ENCODE results near the gene KRTAP19-1. TPM values are rescaled to one million over a fixed set of nuclear protein-coding genes. Genes with fewer than 3 reads are reported as not detected.

Gene KRTAP19-1
- total and polyA plus RNA-seq, 10 donors, result not detected

- Histone ChIP-seq H3K4me3 (no peak within 1 kb of the TSS), H3K9me3 (peaks cover 0 to 3% (median 0%) of the 10 kb centered on the region in 8 donors), H3K27me3 (replicated peaks in 1 of 7) (no peaks in the 10 kb centered on the region), H3K36me3 (no peaks in the 10 kb centered on the region), H3K4me1 (no peaks in the 10 kb centered on the region), H3K27ac (no peak within 1 kb of the TSS)
- WGBS, 5 donors, result 79 to 89% (median 81%) methylated on average over 6 of the region's 6 CpGs
- TF ChIP-seq CTCF (IDR thresholded peaks at IDR 0.05 in 8 of 11, conservative IDR thresholded peaks at IDR 0.05 in 3 of 11) (no peak), POLR2A (IDR thresholded peaks at IDR 0.05) (no peak), POLR2AphosphoS5 (IDR thresholded peaks at IDR 0.05) (no peak)
- DNase-seq, result no peak
- intact Hi-C loops (cut with DNase I; ENCODE audit: low total_unique reads), result no loop called here
These were observed 21.9 kb upstream of the KRTAP19-1 start, which contains the start of gene KRTAP19-5 for GRCh38 chr21:30502041-30502440. Gene KRTAP19-5 (minus strand): TSS chr21:30502141. CDS start chr21:30502090, 51 bp downstream.

- intact Hi-C loops (cut with DNase I; ENCODE audit: low total_unique reads), result no loop called here
- peaks cover 0 to 4% (median 0%) of the 10 kb centered on the region in 8 donors for H3K9me3 ChIP-seq
These were observed 16.9 kb upstream of the KRTAP19-1 start, which contains the start of gene KRTAP19-4 for GRCh38 chr21:30497065-30497464. Gene KRTAP19-4 (minus strand): TSS chr21:30497165. CDS start chr21:30497110, 55 bp downstream.

DNA sequence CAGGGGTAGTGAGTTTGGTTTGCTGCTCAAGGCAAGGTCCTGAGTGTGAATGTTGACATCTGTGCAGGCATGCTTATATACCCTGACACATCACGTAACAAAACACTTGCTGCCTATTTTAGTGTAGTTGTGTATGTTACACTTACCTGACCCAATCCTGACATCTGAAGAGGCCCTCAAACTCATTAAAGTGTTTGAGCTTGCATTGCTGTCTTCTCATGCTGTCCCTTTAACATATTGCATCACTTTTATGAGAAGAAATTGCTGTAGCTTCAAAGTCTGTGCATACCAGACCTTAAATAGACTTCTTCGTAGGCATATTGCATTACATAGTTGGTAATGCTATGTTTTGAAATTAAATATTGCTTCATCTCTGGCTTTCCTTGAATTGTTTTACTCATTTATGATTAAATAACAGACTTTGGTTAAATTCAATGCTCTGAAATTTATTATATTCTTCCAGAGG is 11.8 kb upstream of the KRTAP19-1 start, which contains the start of gene KRTAP19-3:
Gene KRTAP19-3 (minus strand): TSS at position 51 of the 466 bp plus-strand sequence. CDS start 56 bp downstream, outside the sequence.
- DNase-seq, result no peak
- H3K27ac ChIP-seq, result no peak within 1 kb of the TSS
- H3K9me3 ChIP-seq, result peaks cover 0 to 13% (median 2%) of the 10 kb centered on the region in 8 donors
- H3K27me3 ChIP-seq (replicated peaks in 1 of 7), result no peaks in the 10 kb centered on the region
- no peak within 1 kb of the TSS for H3K4me3 ChIP-seq
- H3K4me1 ChIP-seq, result no peaks in the 10 kb centered on the region
- intact Hi-C loops (cut with DNase I; ENCODE audit: low total_unique reads), result no loop called here
- no peaks in the 10 kb centered on the region for H3K36me3 ChIP-seq
- TF ChIP-seq POLR2A (IDR thresholded peaks at IDR 0.05), result no peak
- TF ChIP-seq POLR2AphosphoS5 (IDR thresholded peaks at IDR 0.05), result no peak
- no peak for TF ChIP-seq CTCF (IDR thresholded peaks at IDR 0.05 in 8 of 11, conservative IDR thresholded peaks at IDR 0.05 in 3 of 11)
- 66 to 83% (median 80%) methylated on average over 2 of the region's 2 CpGs for WGBS, 5 donors

More at GRCh38 chr21:30497065-30497464, 16.9 kb upstream of the KRTAP19-1 start, which contains the start of gene KRTAP19-4:
- Histone ChIP-seq H3K27ac (no peak within 1 kb of the TSS), H3K4me3 (no peak within 1 kb of the TSS), H3K36me3 (no peaks in the 10 kb centered on the region), H3K27me3 (replicated peaks in 1 of 7) (no peaks in the 10 kb centered on the region), H3K4me1 (no peaks in the 10 kb centered on the region)
- no peak for TF ChIP-seq POLR2A (IDR thresholded peaks at IDR 0.05)
- no peak for TF ChIP-seq POLR2AphosphoS5 (IDR thresholded peaks at IDR 0.05)
- TF ChIP-seq CTCF (IDR thresholded peaks at IDR 0.05 in 8 of 11, conservative IDR thresholded peaks at IDR 0.05 in 3 of 11), result no peak
- 70 to 83% (median 74%) methylated on average over 4 of the region's 4 CpGs for WGBS, 5 donors
- DNase-seq, result no peak

GRCh38 chr21:30487336-30487735 is 7.2 kb upstream of the KRTAP19-1 start, which contains the start of gene KRTAP19-2:
Gene KRTAP19-2 (minus strand): TSS chr21:30487436. CDS start chr21:30487348, 88 bp downstream.
- TF ChIP-seq POLR2AphosphoS5 (IDR thresholded peaks at IDR 0.05) (no peak), POLR2A (IDR thresholded peaks at IDR 0.05) (no peak), CTCF (IDR thresholded peaks at IDR 0.05 in 8 of 11, conservative IDR thresholded peaks at IDR 0.05 in 3 of 11) (no peak)
- no peaks in the 10 kb centered on the region for H3K4me1 ChIP-seq
- 80 to 95% (median 86%) methylated on average over 2 of the region's 2 CpGs for WGBS, 5 donors

More at GRCh38 chr21:30487336-30487735, 7.2 kb upstream of the KRTAP19-1 start, which contains the start of gene KRTAP19-2:
- no peak within 1 kb of the TSS for H3K27ac ChIP-seq
- peaks cover 0 to 36% (median 17%) of the 10 kb centered on the region in 8 donors for H3K9me3 ChIP-seq
- intact Hi-C loops (cut with DNase I; ENCODE audit: low total_unique reads), result no loop called here
- DNase-seq, result no peak
- no peaks in the 10 kb centered on the region for H3K27me3 ChIP-seq (replicated peaks in 1 of 7)
- H3K4me3 ChIP-seq, result no peak within 1 kb of the TSS
- no peaks in the 10 kb centered on the region for H3K36me3 ChIP-seq
